ENCODE data around the gene MCM5. TPM values are rescaled to one million over a fixed set of nuclear protein-coding genes. Genes with fewer than 3 reads are reported as not detected.

The MCM5 gene
- total RNA-seq, 1 donor from 2014 or later = 10.2 TPM

DNA sequence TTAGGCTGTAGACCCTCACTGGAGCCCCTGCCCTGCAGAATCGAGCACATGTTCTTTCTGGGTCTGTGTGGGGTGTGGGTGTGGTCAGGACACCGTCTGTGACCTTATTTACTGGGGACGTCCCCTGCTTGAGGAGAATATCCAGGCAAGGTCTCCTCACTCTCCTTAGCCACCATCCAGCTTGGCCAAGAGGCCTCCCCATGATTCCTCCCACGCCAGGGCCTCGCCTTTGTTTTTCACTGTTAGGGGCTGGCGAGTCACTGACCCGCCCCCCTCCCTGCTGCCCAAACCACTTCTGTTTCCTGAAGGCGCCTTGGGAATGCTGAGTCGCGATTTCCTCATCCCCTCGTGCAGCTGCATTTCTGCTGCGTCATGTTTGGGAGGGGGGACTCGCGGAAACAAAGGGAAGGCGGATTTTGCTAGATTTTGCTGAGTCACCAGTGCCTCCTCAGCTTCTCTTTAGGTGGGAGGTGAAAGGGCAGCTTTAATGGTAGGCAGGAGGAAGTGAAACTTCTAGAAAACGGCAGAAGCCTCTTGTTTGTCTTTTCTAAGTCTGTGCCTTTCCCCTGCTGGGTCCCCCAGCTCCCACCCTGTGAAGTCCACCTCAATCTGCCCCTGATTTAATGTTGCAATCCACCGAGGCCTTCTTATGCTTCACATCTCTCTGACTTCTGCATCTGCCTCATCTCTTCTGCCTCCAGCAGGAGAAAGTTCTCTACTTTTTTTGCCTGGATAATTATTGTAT, 23.0 kb upstream of the MCM5 start:
- peak; percentile 46 for ATAC-seq (ENCODE audit: poor library complexity)
- intact Hi-C loops (cut with DNase I) = no loop called here

DNA sequence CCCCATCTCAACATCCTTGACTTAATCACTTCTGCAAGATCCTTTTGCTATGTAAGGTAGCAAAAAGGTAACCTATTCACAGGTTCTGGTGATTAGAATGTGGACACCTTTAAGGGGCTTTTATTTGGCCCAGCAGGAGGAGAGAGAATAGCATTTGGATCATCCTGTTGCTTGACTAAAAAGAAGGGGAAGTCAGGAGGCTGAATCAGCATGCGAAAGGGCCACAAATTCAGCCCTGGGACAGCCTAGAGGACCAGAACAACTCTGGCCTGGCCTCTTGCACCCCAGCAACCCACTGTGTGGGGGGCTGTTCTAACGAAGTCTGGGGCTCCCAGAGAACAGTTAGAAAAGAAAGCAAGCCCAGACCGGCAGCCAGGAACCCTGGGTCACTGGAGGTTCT, 22.2 kb upstream of the MCM5 start:
- no peak for ATAC-seq (ENCODE audit: poor library complexity)
- no peak for DNase-seq
- intact Hi-C loops (cut with DNase I) = no loop called here

More for the DNA sequence above, 23.0 kb upstream of the MCM5 start:
- DNase-seq = peak; percentile 93

DNA sequence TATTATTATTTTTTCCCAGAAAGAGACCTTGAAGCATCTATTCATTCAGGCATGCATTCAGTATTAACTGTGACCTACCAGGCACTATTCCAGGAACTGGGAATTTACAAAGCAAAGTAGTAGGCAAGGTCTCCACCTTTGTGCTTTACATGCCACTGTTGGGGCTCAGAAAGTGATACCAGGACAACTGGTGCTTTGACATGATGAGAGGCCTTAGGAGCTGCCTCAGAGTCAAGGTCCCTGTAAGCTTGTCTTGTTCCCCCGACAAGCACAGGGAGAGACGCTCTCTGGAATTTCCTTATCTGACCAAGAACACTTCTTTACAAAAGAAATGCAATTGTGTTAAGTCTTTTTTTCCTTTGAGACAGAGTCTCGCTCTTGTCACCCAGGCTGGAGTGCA, 21.3 kb upstream of the MCM5 start:
- intact Hi-C loops (cut with DNase I) = no loop called here
- DNase-seq = no peak
- no peak for ATAC-seq (ENCODE audit: poor library complexity)

DNA sequence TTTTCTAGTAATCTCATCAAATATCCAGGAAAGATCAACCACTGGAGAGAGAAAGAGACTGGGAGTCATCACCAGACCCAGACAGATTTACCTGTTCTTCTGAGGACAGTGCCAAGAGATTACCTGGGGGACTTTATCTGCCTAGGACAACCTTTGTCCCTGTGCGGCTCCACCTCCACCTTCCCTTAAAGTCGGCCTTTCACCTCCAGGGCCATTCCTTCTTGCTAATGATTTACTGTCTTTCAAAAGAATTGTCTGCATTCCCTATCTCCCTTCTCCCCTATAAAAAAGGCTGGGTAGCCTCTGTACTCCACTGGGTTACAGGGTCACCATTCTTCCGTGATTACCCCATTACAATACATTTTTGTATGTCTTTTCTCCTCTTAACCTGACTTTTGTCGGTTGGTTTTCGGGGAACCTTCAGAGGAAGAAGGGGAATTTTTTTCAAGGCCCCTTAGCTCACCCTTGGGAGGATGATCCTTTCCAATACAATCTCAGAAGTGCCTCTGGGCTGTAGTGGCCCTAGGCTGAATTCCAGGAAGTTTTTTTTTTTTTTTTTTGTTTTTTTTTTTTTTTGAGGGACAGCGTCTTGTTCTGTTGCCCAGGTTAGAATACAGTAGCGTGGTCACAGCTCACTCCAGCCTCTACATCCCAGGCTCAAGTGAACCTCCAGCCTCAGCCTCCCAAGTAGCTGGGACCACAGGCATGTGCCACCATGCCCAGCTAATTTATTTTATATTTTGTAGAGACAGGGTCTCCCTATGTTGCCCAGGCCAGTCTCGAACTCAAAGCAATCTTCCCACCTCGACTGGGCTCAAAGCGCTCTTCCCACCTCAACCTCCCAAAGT, 20.6 kb upstream of the MCM5 start:
- intact Hi-C loops (cut with DNase I) = no loop called here
- DNase-seq (no peak), ATAC-seq (ENCODE audit: poor library complexity) (no peak)

DNA sequence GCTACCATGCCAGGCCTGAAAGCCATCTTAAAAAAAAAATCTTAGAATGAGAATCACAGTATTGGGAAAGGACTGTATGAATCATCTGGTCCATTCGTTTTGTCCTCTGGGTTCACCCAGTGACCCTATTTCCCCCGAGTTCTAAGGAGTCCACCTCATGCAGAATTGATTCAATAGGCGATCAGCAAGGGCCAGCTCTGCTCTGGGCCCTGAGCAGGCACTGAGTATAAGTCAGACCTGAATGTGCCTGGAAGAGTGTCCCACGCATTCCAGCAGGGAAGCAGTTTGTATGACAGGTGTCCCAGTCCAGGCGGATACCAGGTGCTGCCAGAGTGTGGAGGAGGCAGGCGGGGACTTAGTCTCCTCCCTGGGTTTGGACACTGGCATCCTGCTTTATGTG, 19.9 kb upstream of the MCM5 start:
- DNase-seq (no peak), ATAC-seq (ENCODE audit: poor library complexity) (no peak)
- intact Hi-C loops (cut with DNase I) = no loop called here

DNA sequence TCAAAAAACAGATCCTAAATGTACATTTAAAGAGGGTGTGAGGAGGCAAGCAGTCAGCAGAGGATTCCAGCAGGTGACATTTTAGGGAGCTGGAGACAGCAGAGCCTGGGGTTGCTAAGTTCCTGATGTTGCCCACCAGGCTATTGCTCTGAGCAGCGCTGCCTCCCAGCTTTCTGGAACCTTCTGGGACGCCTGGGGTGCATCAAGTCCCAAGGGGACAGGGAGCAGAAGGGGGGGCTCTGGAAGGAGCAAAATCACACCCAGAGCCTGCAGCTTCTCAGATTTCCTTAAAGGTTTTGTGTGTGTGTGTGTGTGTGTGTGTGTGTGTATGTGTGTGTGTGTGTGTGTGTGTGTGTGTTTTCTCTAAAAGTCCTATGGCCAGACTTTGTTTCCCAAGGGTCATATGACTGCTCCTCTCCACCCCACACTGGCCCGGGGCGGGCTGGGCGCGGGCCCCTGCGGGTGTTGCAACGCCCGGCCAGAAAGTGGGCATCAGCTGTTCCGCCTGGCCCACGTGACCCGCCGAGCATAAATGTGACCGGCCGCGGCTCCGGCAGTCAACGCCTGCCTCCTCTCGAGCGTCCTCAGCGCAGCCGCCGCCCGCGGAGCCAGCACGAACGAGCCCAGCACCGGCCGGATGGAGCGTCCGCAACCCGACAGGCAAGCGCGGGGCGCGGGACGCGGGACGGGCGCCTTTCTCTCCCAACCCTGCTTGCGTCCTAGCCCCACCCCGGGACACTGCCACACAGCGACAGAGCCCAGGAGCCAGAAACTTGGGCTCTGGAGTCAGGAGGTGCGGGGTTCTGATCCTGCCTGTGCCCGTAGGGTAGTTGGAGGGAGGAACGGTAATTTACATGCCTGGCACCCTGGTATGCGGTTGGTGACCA, 19.2 kb upstream of the MCM5 start, which contains the start of gene HMOX1:
Gene HMOX1, plus strand, starts transcription at position 560 of the 887 bp plus-strand sequence. Its CDS starts 78 bp downstream, at position 638.
- intact Hi-C loops (cut with DNase I) = no loop called here

DNA sequence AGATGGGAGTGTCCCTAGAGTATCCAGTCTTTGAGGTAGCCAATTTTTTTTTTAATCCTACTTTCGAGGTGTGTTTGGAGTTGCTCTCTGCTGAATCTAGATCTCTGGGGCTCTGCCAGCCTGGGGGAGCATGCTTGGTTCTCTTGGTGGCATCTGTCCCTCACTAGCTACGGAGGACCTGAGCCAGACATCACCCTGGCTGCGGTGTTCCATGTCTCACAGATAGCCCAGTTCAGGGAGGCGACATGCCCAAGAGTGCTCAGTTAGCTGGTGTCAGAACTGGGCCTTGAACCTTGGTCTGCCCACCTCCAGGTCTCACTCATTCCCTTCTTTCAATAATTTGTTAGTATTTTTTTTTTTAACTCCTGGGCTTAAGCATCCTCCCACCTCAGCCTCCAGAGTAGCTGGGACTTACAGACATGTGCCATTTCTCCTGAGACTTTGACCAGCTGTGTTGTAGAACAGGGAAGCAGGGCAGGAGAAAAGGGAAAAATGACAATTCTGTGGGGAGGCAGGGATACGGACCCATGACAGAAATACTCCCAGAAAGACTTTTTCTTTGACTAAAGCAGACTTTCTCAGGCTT, 18.4 kb upstream of the MCM5 start:
- ATAC-seq (ENCODE audit: poor library complexity) = no peak
- intact Hi-C loops (cut with DNase I) = no loop called here
- DNase-seq = no peak

More for the DNA sequence above, 19.2 kb upstream of the MCM5 start, which contains the start of gene HMOX1:
- peak; percentile 96 for DNase-seq
- peak; percentile 93 for ATAC-seq (ENCODE audit: poor library complexity)

DNA sequence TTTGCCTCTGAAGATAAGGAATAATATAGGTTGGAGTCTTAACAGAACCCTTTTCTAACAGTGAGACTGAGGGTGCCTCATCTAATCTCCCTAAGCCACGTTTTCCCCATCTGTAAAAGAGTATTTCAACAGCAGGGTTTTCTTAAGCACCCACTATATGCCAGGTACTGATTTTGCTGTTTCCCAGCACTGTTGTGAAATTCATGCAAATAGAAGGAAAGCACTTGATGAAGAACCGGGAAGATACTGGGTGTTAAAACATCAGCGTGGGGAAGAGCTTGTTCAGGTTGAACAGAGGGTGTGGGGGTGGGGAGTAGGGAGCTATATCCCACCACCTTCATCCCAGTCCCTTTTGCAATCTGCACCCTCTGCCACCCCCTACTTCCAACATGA, 16.3 kb upstream of the MCM5 start:
- intact Hi-C loops (cut with DNase I) = no loop called here
- ATAC-seq (ENCODE audit: poor library complexity) (no peak), DNase-seq (no peak)

DNA sequence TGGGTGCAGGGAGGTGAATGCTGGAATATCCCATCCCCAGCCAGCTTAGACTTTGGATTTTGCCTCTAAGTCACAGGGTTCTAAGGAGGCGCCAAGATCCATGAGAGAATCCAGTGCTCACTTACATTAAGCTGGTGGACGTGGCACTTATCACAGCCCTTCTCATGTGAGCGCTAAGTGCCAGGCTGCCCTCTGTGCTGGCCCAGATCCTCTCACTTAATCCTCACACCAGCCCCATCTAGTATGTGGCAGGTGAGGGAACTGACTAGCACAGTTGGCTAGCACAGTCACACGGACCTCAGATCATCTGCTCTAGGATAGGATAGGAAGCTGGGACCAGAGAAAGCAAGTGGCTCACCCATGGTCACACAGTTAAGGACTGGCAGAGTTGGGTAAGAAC, 15.4 kb upstream of the MCM5 start:
- DNase-seq = no peak
- intact Hi-C loops (cut with DNase I) = no loop called here
- ATAC-seq (ENCODE audit: poor library complexity) = no peak

DNA sequence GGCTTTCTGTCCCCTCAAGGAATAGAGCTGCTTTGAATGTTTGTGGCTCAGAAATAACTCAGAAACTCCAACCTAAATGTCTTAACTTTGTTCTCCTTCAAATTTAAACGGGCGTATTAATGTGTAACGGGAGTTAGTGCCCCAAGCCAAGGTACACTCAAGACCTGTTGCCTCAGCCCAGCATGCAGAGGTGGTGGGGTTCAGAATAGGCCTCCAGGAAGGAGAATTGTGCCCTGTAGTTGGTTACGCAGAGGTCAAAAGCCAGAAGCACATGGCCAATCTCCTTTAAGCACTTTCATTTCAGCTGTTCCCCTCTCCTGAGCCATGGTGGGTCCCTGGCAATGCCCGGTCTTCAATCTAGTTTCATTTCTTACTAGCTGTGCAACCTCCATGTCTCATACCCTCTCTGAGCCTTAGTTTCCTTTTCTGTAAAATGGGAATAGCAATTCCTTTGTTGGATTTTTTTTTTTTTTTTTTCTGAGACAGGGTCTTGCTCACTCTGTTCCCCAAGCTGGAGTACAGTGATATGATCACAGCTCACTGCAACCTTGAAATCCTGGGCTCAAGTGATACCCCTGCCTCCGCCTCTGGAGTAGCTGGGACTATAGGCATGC, 14.9 kb upstream of the MCM5 start:
- no peak for ATAC-seq (ENCODE audit: poor library complexity)
- intact Hi-C loops (cut with DNase I) = no loop called here
- no peak for DNase-seq

DNA sequence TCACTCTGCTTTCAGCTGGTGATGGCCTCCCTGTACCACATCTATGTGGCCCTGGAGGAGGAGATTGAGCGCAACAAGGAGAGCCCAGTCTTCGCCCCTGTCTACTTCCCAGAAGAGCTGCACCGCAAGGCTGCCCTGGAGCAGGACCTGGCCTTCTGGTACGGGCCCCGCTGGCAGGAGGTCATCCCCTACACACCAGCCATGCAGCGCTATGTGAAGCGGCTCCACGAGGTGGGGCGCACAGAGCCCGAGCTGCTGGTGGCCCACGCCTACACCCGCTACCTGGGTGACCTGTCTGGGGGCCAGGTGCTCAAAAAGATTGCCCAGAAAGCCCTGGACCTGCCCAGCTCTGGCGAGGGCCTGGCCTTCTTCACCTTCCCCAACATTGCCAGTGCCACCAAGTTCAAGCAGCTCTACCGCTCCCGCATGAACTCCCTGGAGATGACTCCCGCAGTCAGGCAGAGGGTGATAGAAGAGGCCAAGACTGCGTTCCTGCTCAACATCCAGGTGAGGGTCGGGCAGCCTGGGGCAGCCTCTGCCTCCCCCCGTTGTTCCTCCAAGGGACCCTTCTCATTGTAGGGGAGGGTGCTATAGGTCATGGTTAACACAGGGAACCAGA, 13.2 kb upstream of the MCM5 start:
- intact Hi-C loops (cut with DNase I) = no loop called here
- ATAC-seq (ENCODE audit: poor library complexity) (no peak), DNase-seq (no peak)

DNA sequence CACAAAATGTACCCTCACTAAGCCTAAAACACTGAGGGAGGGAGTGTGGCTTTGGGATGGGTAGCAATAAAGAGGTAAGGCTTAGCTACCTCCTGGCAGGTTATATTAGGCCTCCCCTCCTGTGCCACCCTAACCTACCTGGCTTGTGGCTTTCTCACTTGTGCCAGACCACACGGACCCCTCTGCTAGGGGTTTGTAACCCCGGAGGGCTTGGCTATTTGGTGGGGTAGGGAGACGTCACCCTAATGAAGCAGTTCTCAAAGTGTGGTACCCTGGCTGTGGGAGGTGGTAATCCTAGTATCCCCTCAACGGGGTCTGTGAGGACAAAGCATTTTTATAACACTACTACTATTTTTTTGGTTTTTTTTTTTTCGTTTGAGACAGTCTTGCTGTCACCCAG, 9.0 kb upstream of the MCM5 start:
- ATAC-seq (ENCODE audit: poor library complexity) = no peak
- no peak for DNase-seq
- intact Hi-C loops (cut with DNase I) = no loop called here

DNA sequence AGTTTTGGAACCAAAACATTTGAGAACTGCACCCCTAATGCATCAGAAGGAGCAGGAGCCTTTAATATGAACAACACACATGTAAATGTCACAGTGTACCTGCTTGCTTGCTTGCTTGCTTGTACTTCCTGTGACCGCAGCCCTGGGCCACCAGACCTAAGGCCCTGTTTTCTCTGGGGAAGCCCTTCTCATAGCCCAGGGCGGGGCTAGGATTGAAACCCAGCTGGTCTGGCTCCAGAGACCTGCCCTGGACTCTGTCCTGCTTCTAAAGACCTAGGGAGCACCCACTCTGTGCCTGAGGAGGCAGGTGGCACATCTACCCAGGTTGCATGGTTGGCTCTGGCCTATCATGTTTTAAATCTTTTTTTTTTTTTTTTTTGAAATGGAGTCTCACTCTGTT, 7.6 kb upstream of the MCM5 start:
- intact Hi-C loops (cut with DNase I) = no loop called here
- ATAC-seq (ENCODE audit: poor library complexity) (no peak), DNase-seq (no peak)

DNA sequence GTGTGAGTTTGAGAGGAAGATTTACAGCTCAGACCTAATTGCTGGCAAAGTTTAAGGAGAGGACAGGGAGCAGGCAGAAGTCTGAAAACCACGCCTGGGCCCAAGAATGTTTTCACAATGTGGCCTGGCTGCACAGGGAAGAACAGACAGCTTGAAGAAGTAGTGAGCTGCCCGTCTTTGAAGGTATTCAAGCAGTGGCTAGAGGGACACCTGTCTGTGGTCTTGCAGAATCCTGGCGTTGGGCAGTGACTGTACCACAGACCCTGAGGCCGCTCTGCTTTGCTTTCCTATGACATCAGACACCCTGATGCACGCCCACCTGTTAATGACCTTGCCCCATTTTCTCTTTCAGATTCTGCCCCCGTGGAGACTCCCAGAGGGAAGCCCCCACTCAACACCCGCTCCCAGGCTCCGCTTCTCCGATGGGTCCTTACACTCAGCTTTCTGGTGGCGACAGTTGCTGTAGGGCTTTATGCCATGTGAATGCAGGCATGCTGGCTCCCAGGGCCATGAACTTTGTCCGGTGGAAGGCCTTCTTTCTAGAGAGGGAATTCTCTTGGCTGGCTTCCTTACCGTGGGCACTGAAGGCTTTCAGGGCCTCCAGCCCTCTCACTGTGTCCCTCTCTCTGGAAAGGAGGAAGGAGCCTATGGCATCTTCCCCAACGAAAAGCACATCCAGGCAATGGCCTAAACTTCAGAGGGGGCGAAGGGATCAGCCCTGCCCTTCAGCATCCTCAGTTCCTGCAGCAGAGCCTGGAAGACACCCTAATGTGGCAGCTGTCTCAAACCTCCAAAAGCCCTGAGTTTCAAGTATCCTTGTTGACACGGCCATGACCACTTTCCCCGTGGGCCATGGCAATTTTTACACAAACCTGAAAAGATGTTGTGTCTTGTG, 6.6 kb upstream of the MCM5 start:
- ATAC-seq (ENCODE audit: poor library complexity) (no peak), DNase-seq (no peak)
- intact Hi-C loops (cut with DNase I) = no loop called here

DNA sequence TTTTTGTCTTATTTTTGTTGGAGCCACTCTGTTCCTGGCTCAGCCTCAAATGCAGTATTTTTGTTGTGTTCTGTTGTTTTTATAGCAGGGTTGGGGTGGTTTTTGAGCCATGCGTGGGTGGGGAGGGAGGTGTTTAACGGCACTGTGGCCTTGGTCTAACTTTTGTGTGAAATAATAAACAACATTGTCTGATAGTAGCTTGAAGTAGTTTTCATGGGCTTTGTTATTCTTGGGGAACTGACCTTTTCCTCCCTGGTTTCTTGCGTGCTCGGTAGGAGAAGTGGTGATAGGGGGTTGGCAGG, 6.0 kb upstream of the MCM5 start:
- no peak for DNase-seq
- ATAC-seq (ENCODE audit: poor library complexity) = no peak
- intact Hi-C loops (cut with DNase I) = no loop called here

DNA sequence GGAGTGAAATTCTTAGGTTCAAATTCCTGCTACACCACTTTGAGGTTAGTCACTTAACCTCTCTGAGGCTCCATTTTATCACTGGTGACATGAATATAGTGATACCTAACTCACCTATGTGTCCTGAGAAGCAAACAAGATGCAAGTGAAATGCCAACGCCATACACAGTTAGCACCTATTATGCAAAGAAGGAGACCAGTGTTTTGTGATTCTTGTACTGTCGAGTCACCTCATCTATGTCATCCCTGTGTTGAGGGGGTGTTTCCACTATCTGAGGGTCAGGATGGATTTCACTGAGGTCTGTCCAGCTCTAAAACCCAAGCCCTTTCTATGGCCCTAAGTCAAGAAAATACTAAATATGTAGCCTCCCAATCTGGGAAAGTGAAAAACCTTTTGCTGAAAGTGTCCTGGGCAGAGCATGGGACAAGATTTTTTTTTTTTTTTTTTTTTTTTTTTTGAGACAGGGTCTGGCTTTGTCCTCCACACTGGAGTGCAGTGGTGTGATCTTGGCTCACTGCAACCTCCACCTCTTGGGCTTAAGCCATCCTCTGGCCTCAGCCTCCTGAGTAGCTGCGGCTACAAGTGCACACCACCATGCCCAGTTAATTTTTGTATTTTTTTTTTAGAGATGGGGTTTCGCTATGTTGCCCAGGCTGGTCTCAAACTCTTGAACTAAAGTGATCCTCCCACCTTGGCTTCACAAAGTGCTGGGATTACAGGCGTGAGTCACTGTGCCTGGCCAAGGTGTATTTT, 5.0 kb upstream of the MCM5 start:
- intact Hi-C loops (cut with DNase I) = no loop called here
- ATAC-seq (ENCODE audit: poor library complexity) (no peak), DNase-seq (no peak)
